ENCODE measurements around the gene SLC4A1.
"Not testable (repeated sequence)": the region's sequence is repeated elsewhere in the genome, so short reads cannot be mapped to it uniquely, and the experiment has no call there.

Gene SLC4A1

DNA sequence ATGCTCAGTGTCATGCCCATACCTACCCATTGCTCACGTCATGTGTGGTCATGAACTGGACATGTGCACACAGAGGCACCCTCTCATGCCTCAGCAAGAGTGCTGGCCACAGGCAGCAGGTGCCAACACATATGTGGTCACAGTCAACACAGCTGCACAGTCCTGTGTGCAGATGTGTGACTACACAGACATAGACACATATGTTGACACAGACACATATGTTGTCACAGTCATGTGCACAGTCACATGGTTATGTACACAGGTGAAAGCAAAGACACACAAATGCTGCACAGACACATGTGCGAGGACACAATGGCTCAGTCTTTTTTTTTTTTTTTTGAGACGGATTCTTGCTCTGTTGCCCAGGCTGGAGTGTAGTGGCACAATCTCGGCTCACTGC lies 11.3 kb downstream of the SLC4A1 start:
- DNase-seq (ENCODE audit: low read depth) = no peak

GRCh38 chr17:44255915-44256314 lies 12.0 kb downstream of the SLC4A1 start:
- no peak for DNase-seq (ENCODE audit: low read depth)

- no peak for DNase-seq (ENCODE audit: low read depth)
Observed at GRCh38 chr17:44254361-44255095, 13.4 kb downstream of the SLC4A1 start.

GRCh38 chr17:44253006-44253405 lies 14.9 kb downstream of the SLC4A1 start:
- DNase-seq (ENCODE audit: low read depth) = no peak

DNA sequence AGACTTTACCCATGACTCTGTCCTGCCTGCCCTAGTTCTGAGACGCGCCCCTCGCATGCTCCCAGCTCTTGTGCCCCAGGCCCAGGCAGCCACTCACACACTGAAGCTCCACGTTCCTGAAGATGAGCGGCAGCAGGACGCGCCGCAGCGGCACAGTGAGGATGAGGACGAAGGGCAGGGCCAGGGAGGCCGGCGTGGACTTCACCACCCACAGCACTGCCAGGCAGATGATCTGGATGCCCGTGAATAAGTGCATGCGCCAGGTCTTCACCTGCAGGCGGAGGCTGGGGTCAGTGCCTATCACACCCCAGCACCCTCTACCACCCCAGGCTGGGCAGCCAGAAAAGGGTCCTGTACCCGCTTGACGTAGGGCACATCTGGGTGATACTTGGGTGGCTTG lies 16.9 kb downstream of the SLC4A1 start:
- DNase-seq (ENCODE audit: low read depth) = no peak

DNA sequence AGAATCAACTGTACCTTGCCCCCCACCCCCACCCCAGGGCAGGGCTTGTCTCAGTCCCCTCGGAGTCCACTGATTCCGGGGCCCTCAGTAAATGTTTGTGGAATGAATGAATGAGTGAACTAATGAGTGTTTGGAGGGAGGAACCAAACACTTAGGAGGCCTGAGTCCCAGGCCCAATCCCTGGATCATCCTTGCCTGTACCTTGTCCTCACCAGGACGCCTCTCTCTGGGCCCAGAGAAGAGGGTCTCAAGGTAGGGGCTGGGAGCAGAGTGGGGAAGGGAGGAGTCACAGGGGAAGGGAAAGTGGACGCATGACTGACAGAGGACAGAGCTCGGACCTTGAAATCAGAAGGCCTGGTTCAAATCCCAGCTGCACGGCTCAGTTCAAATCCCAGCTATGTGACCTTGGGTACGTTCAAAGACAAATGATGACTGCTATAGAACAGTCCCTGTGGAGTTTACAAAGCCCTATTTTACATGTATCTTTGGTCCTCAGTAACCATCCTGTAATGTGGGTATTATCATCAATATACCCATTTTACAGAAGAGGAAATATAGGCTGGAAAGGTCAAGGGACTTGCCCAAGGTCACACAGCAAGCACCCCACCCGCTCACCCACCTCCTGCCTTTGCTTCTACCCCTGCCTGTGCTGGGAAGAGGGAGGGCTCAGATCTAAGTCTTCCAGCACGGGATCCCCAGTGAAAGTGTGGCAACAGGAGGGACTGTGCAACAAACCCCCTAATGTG lies 18.3 kb downstream of the SLC4A1 start:
- DNase-seq (ENCODE audit: low read depth) = no peak

DNA sequence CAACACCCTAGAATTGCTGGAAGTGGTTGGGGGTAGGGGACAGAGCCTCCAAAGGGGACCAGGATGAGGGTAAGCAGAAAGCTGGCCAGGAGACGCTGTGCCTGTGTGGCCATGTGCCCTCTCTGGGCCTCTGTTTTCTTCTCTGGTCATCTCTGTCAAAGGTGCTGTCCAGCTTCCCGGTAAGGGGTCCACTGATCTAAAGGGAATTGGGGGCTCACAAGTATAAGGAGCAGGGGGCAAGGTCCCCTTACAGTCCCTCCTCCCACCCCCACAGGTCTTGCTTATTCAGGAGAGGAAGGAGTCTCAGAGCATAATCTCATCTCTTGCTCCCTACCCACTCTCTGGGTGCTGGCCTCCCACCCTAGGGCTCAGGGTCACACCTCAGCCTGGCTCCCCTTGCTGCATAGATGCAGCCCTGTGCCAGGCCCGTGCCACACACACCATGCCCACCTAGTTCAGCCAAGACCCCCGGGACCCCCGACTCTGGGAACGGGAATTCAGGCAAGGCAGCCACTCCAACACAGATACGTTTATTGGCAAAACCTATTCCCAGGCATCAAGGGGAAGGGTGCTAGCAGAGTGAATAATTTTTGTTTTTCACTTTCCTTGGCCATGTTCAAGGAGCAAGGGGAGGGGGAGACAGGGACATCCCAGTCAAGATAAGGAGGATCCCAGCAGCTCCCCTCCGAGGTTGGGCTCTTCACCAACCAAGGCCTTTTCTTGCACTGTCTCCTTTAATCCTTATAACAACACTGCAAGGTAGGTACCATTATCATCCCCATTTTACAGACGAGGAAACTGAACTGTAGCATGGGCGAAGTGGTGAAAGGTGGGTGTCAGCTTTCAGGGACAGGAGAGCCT lies 19.8 kb downstream of the SLC4A1 start:
- no peak for DNase-seq (ENCODE audit: low read depth)

DNA sequence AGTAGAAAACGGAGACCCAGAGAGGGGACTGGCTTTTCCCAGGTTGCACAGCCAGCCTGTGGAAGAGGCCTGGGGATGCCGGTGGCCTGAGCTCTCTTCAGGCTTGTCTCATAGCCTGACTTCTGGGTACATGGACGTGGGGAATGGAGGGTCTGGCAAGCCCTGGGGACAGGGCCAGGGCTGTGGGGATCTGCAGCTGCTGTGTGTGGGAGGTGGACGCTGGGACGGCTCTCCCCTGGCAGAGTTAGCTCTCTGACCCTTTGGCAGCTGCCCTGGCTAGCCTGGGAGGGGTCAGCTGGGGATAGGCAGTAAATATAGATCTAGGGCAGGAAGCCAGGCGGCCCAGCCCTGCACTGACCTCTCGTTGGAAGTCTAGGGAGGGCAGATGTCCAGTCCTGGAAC lies 20.5 kb downstream of the SLC4A1 start:
- DNase-seq (ENCODE audit: low read depth) = no peak

GRCh38 chr17:44241106-44241624 lies 26.8 kb downstream of the SLC4A1 start:
- no peak for DNase-seq (ENCODE audit: low read depth)

- not testable (repeated sequence) for DNase-seq (ENCODE audit: low read depth)
Observed at GRCh38 chr17:44237886-44238285, 30.0 kb downstream of the SLC4A1 start.

DNA sequence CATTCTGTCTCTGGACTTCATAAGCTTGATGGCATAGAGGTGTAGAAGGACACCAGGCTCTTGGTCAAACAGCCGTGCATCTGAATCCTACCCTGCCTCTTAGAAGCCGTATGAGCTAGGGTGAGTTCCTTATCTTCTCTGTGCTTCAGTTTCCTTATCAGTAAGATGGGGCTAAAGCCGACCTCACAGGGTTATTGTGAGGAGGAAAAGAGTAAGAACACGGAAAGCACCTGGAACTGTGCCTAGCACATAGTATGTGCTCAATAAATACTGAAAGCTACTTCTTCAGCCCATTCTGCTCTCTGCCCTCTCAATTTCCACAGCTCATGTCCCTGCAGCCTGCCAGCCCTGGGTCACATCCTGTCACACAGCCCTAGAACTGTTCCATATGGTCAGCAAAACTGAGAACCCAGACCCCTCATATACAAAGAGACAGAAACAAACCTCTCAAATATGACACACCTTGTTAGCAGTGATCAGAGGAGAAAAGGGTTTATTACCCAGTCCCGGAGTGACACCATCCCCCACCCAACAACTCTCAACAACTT lies 31.4 kb downstream of the SLC4A1 start:
- no peak for DNase-seq (ENCODE audit: low read depth)

GRCh38 chr17:44235583-44235936 lies 32.4 kb downstream of the SLC4A1 start:
- DNase-seq (ENCODE audit: low read depth) = no peak

GRCh38 chr17:44233582-44233981 lies 34.4 kb downstream of the SLC4A1 start:
- no peak for DNase-seq (ENCODE audit: low read depth)

DNA sequence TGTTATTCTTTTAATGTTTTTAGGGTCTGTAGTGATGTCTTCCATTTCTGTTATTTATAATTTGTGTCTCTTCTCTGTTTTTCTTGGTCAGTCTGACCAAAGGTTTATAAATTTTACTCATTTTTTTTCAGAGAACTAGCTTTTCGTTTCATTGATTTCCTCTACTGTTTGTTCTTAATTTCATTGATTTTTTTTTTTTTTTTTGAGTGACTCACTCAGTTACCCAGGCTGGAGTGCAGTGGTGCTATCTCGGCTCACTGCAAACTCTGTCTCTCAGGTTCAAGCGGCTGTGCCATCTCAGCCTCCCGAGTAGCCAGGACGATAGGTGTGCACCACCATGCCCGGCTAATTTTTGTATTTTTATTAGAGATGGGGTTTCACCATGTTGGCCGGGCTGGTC lies 35.9 kb downstream of the SLC4A1 start:
- no peak for DNase-seq (ENCODE audit: low read depth)

DNA sequence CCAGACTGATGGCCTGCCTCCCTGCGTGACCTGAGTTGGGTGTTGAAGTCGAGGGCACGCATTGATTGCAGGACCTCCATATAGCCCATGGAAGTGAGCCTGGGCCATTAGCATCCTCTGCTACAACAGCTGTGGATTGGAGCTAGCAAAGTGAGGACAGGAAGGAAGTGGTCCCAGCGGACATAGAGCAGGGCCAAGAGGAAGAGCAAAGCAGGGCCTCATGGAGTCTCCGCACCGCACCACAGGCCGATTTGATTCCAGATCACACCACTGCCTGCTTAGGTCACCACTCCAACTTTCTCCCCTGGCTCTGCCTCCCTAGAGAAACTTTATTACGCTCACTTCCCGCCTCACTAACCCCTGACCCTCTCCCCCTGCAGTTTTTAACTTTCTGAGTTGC lies 37.8 kb downstream of the SLC4A1 start:
- no peak for DNase-seq (ENCODE audit: low read depth)

- DNase-seq (ENCODE audit: low read depth) = no peak
Observed at GRCh38 chr17:44229090-44229489, 38.8 kb downstream of the SLC4A1 start.

GRCh38 chr17:44223541-44224071 lies 44.3 kb downstream of the SLC4A1 start:
- DNase-seq (ENCODE audit: low read depth) = no peak

- no peak for DNase-seq (ENCODE audit: low read depth)
Observed at GRCh38 chr17:44222112-44222869, 45.6 kb downstream of the SLC4A1 start.

DNA sequence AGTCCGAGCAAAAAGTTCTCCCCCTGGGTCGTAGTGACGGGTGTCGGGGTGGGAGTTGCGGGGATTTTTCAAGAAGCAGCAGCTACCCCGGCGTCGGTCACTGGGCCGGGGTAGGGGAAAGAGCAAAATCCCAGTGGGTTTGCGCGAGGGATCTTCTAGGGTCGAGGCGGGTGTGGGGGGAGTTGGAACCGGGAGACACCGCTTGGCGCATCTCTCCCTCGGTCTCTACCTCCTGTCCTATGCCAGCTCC lies 46.1 kb downstream of the SLC4A1 start:
- no peak for DNase-seq (ENCODE audit: low read depth)

- DNase-seq (ENCODE audit: low read depth) = peak; percentile 42
Observed at GRCh38 chr17:44221084-44221861, 46.7 kb downstream of the SLC4A1 start.
